ENCODE results near the gene SEC16A. TPM values are rescaled to one million over a fixed set of nuclear protein-coding genes. Genes with fewer than 3 reads are reported as not detected.
A peak's percentile ranks its signal among the peaks of the same experiment; 100 is the strongest.

The SEC16A gene
- polyA plus RNA-seq, 10 donors: 31.4 to 50.7 (median 37.5) TPM

- DNase-seq: peak in 1 of 3 donors; percentile 40
These were observed 38.7 kb upstream of the SEC16A start for GRCh38 chr9:136521537-136521936.

GRCh38 chr9:136520053-136520540 is 37.3 kb upstream of the SEC16A start:
- no peak for DNase-seq

GRCh38 chr9:136519263-136520052 is 36.6 kb upstream of the SEC16A start:
- DNase-seq: no peak

GRCh38 chr9:136518623-136519022 is 35.8 kb upstream of the SEC16A start:
- DNase-seq: no peak

- DNase-seq: no peak
These were observed 35.1 kb upstream of the SEC16A start for GRCh38 chr9:136517950-136518349.

GRCh38 chr9:136517012-136517743 is 34.3 kb upstream of the SEC16A start:
- no peak for DNase-seq

- no peak for DNase-seq
These were observed 33.4 kb upstream of the SEC16A start for GRCh38 chr9:136516191-136516654.

GRCh38 chr9:136515276-136515675 is 32.4 kb upstream of the SEC16A start:
- no peak for DNase-seq

- DNase-seq: no peak
These were observed 31.3 kb upstream of the SEC16A start for GRCh38 chr9:136514022-136514714.

GRCh38 chr9:136513191-136513590 is 30.4 kb upstream of the SEC16A start:
- DNase-seq: no peak

GRCh38 chr9:136512651-136513071 is 29.8 kb upstream of the SEC16A start:
- no peak for DNase-seq

GRCh38 chr9:136511670-136512592 is 29.1 kb upstream of the SEC16A start:
- DNase-seq: peak in 1 of 3 donors; percentile 55

GRCh38 chr9:136511144-136511669 is 28.4 kb upstream of the SEC16A start:
- no peak for DNase-seq

GRCh38 chr9:136510561-136510960 is 27.7 kb upstream of the SEC16A start:
- no peak for DNase-seq

GRCh38 chr9:136509549-136509948 is 26.7 kb upstream of the SEC16A start:
- DNase-seq: no peak

- DNase-seq: no peak
These were observed 26.1 kb upstream of the SEC16A start for GRCh38 chr9:136508729-136509500.

GRCh38 chr9:136507992-136508375 is 25.1 kb upstream of the SEC16A start:
- no peak for DNase-seq

GRCh38 chr9:136507221-136507991 is 24.6 kb upstream of the SEC16A start:
- no peak for DNase-seq

- no peak for DNase-seq
These were observed 23.6 kb upstream of the SEC16A start for GRCh38 chr9:136506425-136506824.

All from muscle of back (tissue), 11 donors.